Bone marrow (tissue), 2 donors: ENCODE results near the gene NOL4L.

ENCODE experiments used
- DNase-seq, 2 donors: peaks; one replicate each; lab custom pipeline; 2025; lab: John Stamatoyannopoulos, UW

Gene NOL4L

DNA sequence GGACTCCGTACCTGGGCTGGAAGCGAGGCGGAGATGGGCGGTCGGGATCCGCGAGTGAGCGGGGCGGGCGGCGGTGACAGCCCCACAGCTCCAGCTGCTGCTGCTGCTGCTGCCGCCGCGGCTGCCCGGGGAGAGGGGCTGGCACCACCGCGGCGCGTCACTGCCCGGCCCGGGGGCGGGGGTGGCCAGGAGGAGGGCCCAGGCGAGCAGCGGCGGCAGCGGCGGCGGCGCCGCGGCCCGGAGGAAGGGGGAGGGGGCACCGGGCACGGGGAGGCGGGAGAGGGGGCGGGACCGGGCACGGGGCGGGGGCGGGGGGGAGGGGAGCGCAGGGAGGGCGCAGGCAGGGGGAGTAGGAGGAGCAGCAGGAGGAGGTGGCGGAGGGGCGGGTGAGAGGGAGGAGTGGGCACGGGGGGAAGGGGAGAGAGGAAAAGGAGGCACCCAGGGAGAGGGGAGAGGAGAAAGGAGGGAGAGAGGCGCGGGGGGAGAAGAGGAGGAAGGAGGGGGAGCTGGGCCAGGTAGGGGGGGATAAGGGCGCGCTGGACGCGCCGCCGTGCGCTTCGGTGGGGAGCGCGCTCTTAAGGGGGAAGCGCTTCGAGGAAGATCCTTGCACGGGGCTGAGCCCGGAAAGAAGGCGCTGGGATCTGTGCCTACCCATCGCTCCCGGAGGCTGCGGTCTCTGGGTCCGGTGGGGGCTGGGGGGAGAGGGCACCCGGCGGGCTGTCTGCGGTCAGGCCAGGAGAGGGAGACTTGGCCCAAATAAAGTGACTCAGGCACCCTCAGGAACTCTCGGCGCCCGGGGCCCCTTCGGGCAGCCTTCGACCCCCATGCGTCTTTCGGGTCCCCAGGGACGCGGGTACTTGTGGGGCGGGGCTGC lies 101.5 kb downstream of the NOL4L start:
- DNase-seq, result peak; percentile 28 to 76

DNA sequence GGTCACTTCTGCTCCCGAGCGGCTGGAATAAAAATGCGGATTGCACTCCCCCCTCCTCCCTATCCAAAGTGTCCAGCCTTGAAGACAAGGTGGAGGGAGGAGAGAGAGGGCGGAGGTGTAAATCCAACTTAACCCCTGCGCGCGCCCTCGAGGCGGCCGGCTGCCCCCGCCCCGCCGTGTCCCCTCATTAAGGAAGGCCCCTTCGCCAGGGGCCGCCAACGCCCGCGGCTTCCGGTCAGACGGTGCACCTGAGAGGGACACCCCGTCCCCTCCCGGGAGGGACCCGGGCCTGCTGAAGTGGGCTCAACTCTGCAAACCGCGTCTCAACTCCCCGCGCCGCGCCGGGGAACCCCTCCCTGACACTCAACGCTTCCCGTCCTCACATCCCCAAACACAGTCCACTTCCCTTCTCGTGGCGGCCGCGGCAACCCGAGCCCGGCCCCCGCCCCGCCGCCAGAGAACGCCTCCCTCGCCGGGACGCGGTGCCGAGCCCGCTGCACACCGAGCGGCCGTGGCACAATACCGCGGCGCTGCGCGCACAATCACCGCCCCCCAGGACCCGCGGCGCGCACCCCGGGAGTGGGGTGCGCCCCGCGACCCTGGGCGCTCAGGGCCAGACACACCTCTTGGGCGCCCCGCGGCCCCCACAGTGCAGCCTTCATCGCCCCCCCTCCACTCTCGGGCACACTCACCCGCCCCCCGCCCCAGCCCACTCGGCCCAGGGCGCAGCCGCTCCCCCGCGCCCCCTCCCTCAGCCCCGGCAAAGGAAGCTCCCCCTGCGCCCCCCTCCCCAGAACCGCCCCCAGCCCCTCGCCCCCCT lies 102.5 kb downstream of the NOL4L start:
- no peak for DNase-seq

DNA sequence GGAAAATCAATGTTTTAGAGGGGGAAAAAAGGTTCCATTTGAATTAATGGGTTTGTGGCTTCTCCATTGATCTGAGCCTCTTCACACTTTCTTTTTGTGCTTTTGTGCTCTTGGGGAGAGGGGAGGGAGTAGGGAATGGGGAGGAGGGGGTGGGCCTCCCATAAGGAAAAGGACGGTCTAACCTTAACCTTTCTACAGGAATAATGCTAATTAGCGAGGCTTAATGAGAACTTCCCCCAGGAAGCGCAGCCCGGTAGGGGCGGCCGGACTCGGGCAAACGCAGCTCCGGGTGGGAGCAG lies 103.0 kb downstream of the NOL4L start:
- no peak for DNase-seq

DNA sequence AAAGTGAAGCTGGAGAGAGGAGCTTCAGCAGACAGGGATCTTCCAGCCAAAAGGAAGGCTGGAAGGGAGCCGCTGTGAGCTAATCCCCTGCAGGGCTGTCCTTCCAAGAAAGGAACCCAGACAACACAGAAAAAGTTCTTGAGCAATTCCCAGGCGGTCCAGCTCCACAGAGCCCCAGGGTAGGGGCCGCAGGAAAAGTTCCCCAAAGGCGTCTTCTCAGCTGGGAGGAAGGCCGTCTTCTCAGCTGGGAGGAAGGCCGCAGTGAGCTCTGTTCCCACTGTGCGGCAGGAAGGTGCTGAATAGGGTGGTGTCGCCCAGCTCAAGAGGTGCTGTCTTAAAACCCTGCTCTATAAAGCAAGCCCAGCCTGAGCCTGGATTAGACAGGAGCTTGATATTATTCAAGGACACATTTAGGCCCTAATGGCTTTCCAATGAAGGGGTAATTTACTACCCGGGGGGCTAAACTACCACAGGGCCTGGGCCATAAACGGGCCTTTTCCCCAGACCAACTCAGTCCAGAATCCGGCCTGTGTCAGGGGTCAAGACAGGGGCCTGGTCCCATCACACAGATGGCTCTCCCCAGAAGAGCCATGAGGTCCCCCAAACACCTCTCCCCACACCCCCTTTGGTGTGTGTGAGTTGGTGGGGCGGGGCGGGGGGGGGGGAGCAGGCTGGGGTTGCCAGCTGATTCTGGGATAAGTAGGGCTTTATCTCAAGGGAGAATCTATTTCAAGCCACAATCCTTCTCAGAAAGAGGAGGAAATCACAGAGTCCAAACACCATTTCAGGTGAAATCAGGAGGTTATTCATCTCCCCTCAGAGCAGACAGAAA lies 103.6 kb downstream of the NOL4L start:
- no peak for DNase-seq

DNA sequence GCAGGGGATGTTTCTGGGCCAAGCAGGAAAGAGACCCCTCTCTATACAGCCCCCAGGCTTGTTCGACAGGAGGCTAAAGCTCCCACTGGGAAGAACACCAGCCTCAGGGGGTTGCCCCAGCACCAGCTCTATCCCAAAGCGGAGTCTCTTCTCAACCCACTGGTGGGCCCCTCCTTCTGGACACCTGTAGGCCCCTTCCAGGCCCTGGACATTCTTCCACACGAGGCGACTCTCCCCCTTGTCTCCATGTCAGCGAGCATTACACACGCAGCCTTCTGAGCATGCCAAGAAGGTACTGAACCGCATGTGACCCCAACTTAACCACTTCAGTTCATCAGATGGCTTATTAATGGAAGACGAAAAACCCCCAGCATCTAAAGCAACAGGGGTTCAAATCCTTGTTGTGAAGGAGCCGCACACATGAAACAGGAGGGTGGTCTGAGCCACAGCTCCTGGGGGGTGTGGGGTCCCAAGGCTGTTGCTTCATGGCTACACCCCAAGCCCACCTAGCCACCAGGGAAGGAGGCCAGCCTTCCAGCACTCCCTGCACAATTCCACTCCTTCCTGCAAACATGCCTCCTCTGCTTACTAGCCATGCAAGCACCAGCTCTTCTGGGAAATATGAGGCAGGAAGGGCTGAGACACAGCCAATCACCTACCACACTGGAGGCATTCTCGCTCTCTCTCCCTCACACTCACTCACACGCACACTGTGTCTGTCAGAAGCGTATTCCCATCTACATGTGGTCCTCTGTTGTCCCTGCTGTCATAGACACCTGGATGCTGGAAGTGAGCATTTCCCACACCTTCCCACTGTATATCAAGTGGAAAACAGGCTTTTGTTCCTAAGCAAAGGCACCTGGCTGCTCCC lies 104.5 kb downstream of the NOL4L start:
- no peak for DNase-seq

DNA sequence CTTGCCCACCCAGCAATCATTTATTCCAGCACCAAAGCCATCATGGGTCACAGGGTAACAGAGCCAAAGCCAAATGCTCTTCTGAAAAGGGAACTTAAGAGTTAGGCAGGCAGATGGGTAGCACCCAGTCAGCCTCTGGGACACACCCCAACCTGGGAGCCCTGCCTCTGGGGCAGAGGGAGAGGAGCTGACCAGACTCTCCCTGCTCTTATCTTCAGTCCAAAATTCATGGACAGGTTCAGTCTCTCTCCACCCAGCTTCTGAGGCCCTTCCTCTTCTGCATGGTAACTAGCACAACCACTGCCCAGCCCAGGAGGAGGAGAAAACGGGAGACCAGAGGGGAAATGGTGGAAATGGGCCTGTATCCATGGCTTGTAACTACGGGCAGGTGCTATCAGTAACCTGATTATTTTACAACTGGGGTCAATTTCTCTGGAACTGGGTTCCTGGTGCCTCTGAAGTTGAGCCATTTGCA lies 105.4 kb downstream of the NOL4L start:
- DNase-seq, result no peak

DNA sequence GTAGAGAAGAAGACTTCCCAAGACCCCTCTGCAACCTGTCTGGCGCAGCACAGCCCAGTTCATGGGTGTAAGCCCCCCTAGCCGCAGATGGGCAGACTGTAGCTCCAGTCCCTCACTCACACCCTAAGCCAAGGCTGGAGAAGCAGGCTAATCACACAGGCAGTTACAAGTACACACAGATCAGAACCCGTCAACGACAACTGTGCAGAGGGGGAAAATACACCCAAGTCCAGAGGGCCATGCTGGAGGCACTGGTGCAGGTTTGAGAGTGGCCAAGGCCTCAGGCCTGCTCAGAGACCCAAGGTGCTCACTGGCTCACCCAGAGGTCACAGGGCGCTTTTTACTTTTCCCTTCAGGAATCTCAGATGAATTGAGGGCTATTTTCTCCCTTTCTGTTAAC lies 106.1 kb downstream of the NOL4L start:
- no peak for DNase-seq

DNA sequence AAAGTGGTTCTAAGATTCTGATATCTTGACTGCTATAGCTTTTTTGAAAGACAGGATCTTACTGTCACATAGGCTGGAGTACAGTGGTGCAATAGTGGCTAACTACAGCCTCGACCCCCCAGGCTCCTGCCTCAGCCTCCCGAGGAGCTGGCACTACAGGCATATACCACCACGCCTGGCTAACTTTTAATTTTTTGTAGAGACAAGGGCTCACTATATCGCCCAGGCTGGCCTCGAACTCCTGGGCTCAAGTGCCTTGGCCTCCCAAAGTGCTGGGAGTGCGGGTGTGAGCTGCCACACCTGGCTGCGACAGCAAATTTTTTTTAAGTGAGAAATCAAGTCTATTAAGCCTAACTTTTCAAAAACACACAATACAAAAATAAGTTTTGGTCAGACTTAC lies 106.6 kb downstream of the NOL4L start:
- no peak for DNase-seq

DNA sequence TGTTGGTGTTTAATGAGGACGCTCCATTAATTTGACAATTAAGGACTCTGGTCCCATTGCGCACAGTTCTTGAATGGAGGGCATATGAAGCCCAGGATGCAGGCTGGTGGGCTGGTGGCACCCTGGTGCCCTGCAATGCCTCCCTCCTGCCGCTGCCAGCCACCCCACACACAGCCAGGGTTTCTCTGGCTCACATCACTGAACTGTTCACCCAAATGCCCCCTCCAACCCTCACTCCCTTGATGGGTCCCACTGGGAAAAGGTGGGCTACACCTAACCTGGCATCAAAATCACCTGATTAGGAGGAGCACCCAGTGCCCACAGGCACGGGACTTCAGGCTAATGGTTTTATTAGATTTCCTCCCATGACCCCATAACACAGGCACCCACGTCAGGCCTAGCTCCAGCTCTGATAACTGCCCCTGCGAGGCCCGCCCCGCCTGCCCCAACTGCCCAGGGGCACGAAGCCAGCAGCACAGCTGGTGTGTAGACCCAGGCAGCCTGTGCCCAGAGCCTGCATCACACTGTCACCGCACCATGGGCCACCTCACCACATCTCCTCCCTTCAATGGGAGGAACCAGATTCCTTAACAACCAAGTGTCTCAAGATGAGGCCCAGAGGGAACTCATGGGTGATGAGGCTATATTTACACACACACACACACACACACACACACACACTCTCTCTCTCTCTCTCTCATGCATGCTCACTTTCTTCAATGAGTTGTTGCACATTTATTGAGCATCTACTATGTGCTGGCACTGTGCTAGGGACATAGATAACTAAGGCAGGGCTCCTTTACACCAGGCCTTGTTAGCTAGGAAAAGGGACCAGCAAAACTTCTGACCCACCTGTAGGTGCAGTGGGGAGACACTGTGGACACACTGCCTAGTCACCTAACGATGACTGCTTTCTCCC lies 107.3 kb downstream of the NOL4L start:
- DNase-seq, result no peak

DNA sequence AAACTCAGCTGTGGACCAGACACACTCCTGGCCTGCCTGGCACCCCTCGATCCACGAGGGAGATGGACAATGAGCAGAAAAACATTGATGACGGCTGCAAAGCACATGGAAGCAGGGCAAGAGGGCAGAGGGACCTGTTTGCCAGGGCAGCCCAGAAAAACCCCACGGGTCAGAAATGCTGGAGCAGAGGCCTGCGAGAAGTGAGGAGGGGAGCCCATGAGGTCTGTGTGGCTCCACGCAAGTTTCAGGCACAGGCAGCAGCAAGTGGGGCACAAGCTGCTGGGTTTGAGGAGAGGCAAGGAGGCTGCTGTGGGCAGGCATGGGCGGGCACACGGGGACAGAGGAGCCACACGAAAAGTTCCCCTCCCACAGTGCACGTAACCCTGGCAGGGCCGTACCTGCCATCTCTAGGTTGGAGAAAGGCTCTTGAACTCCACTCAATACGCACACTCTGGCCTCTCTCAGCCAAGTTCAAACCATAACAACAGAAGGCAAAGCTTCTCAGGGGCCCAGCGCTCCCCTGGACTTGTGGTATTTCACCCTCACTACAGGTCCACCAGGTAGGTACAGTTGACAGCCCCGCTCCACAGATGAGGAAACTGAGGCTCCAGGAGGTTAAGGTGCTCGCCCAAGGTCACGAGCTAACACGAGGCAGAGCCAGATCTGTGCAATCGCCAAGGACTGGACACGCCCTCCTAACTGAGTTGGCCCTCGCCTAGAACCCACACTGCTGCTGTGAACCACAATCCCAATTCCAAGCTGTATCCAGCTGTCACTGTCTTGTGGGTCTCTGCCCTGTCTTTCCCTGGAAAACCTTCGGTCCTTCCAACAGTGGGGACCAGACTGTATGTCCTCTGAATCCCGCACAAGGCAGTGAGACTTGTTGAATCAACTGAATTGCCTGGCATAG lies 108.2 kb downstream of the NOL4L start:
- DNase-seq, result no peak

DNA sequence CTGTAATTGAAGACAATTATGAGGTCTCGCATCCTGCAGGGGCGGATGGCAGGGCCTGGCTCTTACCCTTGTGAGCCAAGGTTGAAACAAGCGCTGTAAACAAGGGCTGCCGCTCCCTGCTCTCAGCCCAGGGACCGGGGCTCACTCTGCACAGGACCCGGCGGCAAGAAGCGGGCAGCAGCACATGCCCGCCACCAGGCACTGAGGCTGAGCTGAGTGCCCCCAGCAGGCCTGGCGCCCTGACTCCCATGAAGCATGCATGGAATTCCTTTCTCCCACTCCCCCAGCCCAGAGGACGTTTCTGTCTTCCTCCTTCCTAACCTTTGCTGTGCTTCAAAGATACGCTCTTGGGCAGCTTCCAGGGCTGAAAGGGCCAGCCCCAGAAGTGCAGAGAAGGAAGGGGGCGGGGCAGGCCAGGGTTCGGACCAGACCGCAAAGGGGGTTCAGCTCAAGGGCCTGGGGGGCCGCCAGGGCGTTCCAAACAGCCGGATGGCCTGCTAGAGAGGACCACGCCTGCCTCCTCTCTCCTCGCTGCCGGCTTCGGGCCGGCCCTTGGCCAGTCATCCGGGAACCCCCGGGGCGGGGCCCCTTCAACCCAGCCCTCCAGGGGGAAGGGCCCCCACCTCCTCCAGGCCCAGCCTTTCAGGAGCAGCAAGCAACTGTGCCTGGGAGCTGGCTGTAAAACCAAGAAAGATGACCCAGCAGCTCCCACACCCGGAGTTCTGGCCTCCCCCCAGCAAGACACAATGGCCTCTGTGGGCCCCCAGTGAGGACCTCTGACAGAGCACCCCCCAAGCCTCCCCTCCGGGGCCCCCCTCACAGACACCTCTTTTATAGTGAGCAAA lies 109.9 kb downstream of the NOL4L start:
- peak; percentile 30 to 51 for DNase-seq

DNA sequence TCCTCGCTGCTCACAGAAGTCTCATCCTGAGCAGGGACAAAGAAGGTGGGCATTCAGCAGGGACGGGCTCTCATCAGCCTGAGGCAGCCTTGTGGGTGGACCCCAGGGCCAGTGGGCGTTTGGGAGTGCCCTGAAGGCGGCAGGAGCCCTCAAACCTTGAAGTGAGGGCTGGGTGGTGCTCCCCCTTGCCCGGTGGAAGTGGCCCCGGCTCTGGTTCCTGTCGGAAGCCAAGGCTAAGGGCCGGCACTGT lies 110.5 kb downstream of the NOL4L start:
- no peak for DNase-seq

DNA sequence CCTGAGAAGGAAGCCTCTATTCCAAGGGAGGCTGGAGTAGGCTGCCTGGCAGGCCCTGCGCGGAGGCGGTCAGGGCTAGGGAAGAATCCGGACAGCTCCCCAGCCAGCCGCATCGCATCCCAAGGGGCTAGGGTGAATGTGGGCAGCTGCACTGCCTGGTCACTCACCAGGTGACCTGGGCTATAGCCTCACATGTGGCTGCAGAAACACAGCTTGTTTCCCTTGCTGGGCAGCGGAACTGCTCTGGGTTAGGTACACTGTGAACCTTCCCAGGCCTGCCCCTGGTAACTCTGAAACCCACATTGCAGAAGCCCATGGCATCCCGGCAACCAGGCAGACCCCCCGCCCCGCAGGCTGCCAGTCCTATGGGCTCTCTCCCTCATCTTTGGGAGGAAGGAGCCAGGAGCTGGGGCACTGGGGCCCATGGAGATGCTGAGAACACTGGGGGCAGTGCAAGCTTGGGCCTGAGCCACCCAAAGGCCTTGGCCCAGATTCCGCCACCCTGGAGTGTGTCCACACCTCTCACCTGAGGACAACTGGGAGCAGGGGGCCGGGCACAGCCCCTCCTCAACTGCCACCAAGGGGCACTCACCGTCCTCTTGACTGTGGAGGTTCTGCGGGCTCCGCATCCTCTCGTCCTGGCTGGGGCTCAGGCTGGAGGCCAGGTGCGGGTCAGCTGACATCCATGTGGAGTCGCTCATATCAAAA lies 111.0 kb downstream of the NOL4L start:
- DNase-seq, result no peak

DNA sequence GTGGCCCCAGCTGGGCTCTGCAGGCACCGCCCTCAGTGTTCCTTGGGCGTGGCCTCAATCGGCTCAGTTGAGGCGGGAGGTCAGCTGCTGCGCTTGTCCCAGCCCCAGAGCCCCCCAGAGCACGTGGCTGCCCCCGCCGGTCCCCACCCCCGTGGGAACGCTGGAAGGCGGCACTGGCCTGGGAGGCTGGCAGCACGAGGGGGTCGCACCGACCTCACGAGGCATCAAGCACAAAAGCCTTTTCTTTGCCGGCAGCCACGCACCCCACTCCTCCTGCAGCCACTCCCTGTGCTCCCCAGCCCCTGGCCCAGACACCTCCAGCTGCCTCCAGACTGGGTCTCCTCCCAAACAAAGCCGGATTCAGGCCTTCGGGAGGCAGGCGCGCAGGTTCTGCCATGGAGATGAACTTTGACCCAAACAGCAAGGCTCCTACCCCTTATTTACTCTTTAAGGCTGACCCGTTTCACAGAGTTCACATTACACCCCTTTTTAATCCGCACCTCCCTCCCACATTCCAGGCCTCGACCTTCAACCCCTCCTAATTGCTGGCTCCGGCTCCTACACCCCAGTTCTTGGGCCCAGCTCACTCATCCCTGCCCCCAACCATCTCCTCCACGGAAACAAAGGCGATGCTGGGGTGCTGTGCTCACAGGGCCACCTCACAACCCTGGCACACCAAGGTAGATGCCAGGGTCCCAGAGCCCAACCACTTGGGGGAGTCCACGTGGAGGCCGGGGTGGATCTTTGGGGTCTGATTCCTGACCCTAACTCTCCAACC lies 111.7 kb downstream of the NOL4L start:
- no peak for DNase-seq

DNA sequence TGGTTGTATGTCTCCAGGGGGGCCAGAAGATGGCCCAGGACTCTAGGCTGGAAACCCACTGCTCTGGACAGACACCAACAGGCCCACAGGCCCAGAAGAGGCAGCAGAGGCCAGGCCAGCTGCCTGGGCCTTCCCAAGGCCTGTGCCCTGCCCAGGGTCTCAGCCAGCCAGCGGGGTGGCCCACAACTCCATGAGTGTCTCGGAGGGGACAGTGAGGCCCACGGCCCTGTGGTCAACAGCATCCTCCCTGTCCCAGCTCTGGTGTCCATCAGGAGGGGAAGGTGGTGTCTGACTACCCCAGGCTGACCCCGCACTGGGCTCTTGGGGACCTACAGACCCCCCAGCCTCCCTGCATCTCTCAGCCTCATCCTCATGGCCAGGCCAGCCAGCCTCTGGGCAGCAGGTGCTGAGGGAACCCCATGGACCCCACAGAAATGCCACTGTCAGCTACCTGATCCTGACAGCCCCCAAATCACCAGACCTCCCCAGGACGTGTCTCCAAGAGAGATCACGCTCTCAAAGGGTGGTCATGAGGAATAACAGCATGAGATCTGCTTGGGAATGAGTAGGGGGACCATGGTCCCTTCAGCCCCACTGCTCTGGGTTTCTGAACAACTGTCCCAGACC lies 112.4 kb downstream of the NOL4L start:
- DNase-seq, result no peak

DNA sequence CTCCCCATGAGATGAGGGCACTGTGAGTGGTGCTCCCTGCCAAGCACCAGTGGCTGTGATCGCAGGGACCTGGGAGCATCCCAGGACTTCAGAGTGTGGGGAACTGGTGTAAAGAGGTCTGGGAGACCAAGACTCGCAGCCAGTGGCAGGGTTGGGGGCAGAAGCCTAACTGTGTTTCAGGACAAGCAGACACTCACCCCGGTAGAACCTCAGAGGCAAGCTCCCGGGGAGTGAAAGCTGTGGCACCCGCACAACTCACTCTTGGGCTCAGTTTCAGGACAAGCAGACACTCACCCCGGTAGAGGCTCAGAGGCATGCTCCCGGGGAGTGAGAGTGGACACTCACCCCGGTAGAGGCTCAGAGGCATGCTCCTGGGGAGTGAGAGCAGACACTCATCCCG lies 114.2 kb downstream of the NOL4L start:
- no peak for DNase-seq
